OCI-LY3 (cell line): ENCODE data around the gene SLC12A4.

Experiments
- CTCF ChIP-seq: fragments of 200-600, 300-600 bp; sonication (generic); IDR thresholded peaks from 2 replicates; pipeline ENCODE4 v1.5.1; 2014; ENCODE audit warnings: antibody characterized with exemption, low read length, low read depth
- EZH2phosphoT487 ChIP-seq: fragments of 200-600 bp; shearing (Covaris generic); IDR thresholded peaks from 2 replicates; pipeline ENCODE4 v1.6.1; 2018; ENCODE audit warnings: antibody characterized with exemption, mixed run types, low read depth

GRCh38 chr16:67968400-67969253 is at the start of gene SLC12A4:
- TF ChIP-seq CTCF (no peak), EZH2phosphoT487 (no peak)
